ENCODE results near the gene UTP3.
"Not testable (repeated sequence)": the region's sequence is repeated elsewhere in the genome, so short reads cannot be mapped to it uniquely, and the experiment has no call there.

Gene UTP3

GRCh38 chr4:70688795-70689231 lies 481 bp downstream of the UTP3 start:
- DNase-seq, result peak; percentile 15

- no peak for DNase-seq
Measured at GRCh38 chr4:70691661-70692060, 3.3 kb downstream of the UTP3 start.

- not testable (repeated sequence) for DNase-seq
Measured at GRCh38 chr4:70694633-70695032, 6.3 kb downstream of the UTP3 start.

DNA sequence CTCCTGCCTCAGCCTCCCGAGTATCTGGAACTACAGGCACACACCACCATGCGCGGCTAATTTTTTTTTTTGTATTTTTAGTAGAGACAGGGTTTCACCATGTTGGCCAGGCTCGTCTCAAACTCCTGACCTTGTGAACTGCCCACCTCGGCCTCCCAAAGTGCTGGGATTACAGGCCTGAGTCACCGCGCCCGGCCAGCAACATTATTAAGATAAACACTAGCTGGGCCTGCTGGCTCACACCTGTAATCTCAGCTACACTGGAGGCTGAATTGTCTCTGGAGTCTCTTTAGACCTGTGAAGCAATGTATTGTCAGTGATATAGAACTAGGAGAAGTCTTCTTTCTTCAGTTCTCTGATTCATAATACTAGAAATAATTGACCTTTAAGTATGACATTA lies 10.1 kb downstream of the UTP3 start:
- not testable (repeated sequence) for DNase-seq

DNA sequence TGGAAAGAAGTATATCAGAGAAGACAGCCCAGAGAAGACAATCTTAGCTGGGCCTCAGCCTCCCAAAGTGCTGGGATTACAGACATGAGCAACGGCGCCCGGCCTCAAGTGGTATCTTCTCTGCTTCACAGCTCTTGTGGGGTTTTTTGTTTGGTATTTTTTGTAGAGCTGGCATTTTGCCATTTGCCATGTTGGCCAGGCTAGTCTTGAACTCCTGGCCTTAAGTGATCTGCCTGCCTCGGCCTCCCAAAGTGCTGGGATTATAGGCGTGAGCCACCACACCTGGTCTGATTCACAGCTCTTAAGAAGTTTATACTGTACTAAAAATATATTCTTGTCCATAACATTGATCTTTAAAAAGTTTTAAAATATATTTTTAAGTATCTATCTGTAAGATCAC lies 12.4 kb downstream of the UTP3 start:
- no peak for DNase-seq

- no peak for DNase-seq
Measured at GRCh38 chr4:70701271-70701670, 12.9 kb downstream of the UTP3 start.

DNA sequence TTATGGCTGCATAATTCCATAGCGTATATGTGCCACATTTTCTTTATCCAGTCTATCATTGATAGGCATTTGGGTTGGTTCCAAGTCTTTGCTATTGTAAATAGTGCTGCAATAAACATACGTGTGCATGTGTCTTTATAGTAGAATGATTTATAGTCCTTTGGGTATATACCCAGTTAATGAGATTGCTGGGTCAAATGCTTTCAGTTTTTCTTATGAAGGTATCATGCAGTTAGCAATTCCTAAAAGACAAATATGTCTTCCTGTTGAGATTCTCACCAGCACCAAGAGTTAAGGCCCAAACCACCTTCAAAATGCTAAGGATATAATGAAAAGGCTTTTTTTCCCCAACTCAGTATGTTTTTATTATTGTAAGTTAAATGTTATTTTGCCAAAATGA lies 14.3 kb downstream of the UTP3 start:
- DNase-seq, result not testable (repeated sequence)

DNA sequence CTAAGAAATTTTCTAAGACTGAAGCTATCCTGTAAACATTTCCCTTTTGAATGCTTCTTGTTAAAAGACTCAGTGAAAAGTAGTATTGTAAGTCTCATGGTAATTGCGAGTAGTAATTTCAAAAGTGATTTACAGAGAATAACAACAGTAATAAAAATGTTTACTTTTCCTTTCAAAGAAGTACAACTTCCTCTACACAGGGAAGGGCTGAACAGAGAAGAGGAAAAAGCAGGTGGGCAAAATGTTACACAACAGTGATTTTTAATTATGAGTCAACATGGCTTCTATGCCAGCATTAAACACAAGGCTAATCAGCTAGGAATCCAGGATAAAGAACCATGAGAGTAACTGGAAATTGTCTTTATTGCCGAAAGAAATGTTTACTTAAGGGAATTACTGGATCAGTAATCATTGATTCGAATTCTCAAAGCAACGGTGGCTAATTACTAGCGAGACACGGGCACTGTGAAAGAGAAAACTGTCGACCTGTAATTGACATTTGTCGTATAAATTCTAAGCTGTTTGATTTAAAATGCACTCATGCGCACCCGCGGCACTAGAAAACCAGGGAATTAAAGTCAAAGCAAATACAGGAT lies 15.4 kb downstream of the UTP3 start:
- peak; percentile 51 for DNase-seq

GRCh38 chr4:70704215-70704930 lies 16.0 kb downstream of the UTP3 start:
- peak; percentile 77 for DNase-seq

GRCh38 chr4:70704931-70705182 lies 16.5 kb downstream of the UTP3 start:
- no peak for DNase-seq

DNA sequence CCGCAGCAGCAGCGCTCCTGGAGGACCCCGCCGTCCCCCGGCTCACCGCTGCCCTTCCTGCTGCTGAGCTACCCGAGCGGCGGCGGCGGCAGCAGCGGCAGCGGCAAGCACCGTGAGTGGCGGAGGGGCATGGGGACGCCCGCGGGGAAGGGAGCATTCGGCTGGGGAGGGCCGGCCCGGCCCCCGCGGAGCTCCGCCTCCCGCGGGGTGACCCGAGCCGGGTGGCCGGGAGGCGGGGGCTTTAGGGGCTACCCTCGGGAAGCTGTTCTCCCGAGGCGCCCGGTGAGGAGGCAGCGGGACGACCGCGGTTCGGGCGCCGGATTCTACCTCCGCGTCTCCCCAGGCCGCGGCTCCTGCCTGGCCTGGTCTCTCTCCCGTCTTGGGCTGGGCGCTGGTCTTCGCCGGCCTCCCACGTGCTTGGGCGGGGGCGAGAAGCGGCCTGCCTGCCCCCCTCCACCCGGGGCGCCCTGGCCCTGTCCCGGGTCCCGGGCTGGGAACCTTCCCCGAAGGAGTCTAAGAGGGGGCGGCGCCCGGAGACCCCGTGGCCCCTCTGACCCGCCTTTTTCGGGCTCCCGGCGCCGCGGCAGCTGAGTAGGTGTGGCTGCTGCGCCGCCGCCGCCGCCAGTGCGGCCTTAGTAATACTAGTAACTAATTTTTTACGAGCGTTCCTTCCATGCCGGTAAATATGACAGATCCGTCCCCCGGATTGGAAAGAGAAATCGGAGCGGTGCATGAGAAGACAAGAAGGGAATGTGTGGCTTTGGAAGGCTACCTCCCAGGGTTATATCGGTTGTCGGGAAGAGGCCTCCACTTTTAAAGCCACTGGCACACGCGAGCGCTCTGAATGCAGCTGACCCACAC lies 17.1 kb downstream of the UTP3 start:
- DNase-seq, result peak; percentile 85

GRCh38 chr4:70706044-70706461 lies 17.7 kb downstream of the UTP3 start:
- DNase-seq, result no peak

- peak; percentile 10 for DNase-seq
Measured at GRCh38 chr4:70706516-70706915, 18.2 kb downstream of the UTP3 start.

GRCh38 chr4:70709611-70710205 lies 21.4 kb downstream of the UTP3 start:
- DNase-seq, result no peak

DNA sequence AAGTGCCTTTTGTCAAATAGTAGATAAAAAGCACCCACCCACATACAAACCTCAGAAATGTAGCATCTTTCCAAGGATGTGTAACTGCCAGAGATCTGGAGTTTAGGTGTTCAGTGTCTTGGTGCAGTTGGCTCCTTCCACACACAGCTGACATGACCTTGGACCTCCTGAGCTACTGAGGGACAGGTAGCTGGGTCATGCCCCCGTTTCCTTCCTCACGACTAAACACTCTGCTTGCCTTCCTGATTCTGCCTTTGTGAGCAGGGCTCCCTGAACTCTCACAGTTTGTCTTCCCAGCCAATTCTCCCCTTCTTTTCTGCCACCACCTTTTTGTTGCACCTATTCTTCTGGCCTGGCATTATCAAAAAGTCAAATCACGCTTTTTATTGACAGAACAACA lies 23.3 kb downstream of the UTP3 start:
- DNase-seq, result no peak

DNA sequence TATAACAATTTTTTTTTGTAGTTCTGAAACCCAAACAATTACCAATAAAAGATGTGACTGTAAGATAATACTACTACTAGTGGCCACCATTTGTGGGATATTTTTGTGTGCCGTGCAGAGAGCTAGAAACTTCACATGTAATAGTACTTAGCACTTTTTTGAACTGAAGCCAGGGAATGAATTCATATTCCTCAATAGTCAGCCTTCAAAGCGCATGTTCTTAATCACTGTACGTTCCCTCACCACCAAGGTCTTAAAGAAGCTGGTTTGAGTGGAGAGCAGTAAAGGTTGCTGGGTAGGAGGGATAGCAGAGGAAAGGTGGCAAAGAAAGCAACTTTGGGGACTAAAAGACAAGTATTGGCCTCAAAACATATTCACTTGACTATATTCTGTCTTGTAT lies 23.8 kb downstream of the UTP3 start:
- DNase-seq, result no peak

- no peak for DNase-seq
Measured at GRCh38 chr4:70712604-70713452, 24.5 kb downstream of the UTP3 start.

GRCh38 chr4:70713453-70714078 lies 25.2 kb downstream of the UTP3 start:
- no peak for DNase-seq

DNA sequence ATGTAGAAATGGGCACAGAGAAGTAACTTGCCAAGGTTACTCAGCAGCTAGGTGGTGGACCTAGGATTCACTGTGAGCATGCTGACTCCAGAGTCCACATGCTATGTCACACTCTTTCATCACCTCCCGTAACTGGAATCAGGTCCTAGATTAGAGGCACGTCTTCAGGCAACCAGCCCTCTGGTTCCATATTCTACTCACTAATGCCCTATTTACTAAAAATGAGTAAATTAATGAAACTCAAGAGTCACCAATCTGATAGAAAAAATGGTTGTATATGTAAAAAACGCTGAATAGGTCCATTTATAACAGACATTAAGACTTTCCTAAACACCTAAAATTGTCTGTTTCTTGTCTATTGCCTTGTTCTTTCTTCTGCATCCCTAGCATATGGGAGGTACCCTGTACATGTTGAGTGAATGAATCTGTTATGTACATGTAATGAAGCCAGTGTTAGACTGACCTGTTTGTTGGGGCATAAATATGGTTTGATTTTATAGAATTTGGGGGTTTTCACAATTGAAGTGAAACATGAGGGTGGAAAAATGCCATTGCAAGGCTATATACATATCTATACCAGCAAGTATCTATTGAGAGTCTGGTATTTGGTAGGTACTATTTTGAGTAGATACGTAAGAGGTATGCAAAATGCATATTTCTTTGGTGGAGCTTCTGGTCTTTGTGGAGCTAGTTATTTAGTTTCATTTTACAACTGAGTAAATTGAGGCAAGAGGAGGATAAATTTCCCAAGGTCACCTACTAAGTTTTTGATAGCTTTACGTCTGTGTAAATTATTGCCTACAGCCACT lies 26.0 kb downstream of the UTP3 start:
- DNase-seq, result no peak

- no peak for DNase-seq
Measured at GRCh38 chr4:70715097-70715496, 26.8 kb downstream of the UTP3 start.
